DMS153 (cell line): ENCODE data around the gene TJP1.
"Not testable (repeated sequence)": the region's sequence is repeated elsewhere in the genome, so short reads cannot be mapped to it uniquely, and the experiment has no call there.

Experiments used
- DNase-seq: peaks from one replicate; lab custom pipeline; 2025; lab: John Stamatoyannopoulos, UW

Gene TJP1

GRCh38 chr15:29700296-29700695, 122.0 kb downstream of the TJP1 start:
- no peak for DNase-seq

GRCh38 chr15:29699791-29700190, 122.5 kb downstream of the TJP1 start:
- DNase-seq = no peak

GRCh38 chr15:29698030-29698701, 124.1 kb downstream of the TJP1 start:
- DNase-seq = peak; percentile 53

DNA sequence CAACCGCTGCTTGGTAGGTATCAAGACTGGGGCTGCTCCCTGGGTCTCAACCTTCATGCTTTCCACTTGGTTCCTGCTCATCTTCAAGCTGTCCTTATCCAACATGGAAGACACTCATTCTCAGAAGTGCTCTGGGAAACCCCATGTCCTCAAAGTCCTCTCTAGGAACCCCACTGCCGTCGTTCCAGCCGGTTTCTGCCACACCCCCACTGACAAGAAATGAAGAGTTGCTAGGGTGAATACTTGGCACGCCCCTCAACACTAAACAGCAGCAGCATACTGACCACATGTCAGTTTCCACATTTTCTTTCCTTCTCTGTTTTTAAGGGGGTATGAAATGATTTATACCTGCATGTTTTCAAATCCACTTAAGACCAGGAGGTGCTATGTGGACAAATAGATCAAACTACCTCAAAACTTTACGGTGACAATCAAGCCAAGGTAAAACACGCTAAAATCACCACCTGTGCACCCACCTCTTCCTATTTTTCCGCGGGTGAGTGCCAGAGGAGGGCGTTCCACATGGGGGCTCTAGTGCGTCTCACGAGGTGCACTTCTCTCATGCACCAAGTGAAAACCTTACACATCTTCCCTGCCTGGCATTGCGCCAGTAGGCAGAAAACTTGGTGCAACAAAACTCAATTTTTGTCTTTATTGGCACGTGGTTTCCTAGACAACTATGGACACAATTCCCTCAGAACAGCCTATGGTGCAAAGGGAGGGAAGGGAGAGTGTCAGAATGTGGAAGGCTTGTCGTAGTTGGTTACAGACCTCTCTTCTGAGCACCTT, 125.1 kb downstream of the TJP1 start:
- no peak for DNase-seq

DNA sequence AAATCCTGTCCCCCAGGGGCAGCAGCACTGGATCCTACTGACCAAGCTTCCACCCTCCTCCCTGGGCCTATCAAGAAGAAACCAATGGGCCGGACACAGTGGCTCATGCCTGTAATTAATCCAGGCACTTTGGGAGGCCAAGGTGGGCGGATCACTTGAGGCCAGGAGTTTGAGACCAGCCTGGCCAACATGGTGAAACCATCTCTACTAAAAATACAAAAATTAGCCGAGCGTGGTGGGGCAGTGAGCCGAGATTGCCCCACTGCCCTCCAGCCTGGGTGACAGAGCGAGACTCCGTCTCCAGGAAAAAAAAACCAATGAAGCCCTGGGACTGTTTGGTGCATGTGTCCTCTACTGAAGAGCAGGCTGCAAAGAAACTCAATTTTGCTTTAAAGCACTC, 125.8 kb downstream of the TJP1 start:
- not testable (repeated sequence) for DNase-seq

- no peak for DNase-seq
These were observed 126.6 kb downstream of the TJP1 start for GRCh38 chr15:29695489-29696167.

GRCh38 chr15:29693225-29693624, 129.0 kb downstream of the TJP1 start:
- no peak for DNase-seq

- no peak for DNase-seq
These were observed 129.7 kb downstream of the TJP1 start for GRCh38 chr15:29692527-29692926.

GRCh38 chr15:29690765-29691475, 131.3 kb downstream of the TJP1 start:
- DNase-seq = no peak

- no peak for DNase-seq
These were observed 132.8 kb downstream of the TJP1 start for GRCh38 chr15:29689287-29689986.

DNA sequence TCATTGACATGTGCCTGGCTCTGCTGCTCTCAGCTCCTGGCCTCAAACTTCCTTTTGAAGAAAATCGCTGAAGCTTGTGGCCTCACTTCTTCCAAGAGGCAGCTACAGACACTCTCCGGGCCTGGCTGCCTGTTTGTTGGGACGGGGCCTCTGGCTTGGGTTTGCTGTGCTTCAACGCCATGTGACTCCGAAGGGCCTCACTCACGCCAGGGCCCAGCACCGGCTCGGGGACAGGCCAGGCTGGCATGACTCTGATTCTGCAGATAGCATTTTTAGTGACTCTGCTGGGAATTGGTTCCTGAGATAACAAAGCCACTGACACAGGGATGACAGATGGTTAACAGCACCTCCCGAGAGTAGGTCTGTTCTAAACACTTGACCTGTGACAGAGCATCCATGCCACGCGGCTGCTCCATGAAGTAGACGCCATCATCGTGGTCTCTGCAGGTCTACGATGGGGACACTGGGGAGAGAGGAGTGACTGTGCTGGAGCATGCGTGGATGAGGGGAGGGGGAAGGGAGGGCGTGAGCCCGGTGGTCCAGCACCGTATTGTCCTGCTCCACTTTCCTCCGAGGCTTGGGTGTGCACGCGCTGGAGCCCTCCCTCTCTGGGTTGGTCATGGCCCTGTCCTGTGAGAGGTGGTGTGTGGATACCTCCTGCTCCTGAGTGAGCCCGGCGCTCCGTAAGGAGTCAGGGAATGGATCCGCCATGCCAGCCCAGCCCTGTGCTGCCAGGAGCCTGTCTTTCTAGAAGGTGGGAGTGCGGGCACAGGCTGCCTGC, 133.6 kb downstream of the TJP1 start:
- DNase-seq = no peak

DNA sequence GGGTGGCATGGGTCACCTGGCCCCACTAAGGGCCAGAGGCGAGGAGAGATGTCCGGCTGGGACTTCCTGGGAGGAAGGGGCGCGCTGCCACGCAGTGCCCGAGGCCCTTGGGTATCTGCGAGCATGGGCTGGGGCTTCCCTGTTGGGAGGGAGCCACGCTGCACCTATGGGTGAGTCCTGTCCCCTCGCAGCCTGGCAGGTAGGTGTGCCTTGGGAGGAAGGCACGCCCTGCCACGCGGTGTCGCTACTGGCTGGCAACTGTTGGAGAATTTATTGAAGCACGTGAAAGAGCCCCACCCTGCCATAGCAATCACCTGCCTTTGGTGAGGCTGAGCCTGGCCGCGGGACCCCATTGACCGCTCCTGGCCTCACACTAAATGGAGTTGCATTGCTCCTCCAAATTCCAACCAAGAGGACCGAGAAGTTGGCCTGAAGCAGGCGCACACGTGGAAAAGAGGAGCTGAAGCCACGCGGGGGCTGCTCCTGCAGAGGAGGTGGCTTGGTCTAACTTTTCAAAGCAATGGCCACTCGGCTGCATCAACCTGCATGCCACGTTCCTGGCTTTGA, 134.2 kb downstream of the TJP1 start:
- no peak for DNase-seq

DNA sequence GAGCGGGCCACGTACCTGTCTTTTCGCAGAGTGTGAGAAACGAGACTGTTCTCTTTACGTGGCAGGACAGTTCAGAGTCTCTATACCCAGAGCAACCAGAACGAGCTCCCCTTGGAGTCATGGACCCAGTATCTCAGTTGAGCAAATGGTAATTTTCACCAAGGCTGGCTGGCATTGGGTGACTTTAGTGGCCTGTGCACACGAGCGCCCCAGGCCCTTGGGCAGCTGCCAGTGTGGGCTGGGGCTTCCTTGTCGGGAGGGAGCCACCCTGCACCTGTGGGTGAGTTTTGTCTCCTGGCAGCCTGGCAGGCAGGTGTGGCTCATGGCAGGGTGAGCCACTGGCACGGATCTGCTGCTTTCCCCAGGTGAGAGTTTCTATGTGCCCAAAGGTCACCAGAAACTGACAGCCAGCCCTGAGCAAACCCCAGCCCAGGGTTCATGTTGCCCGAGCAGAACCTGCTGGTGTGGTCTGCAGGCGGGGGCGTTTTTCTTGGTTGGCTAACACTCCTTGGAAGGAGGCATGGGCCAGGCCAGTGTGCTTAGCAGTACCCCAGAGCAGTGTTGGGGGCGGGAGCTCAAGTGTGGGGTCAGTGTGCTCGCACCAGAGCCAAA, 135.0 kb downstream of the TJP1 start:
- DNase-seq = no peak

- DNase-seq = no peak
These were observed 135.6 kb downstream of the TJP1 start for GRCh38 chr15:29686445-29687203.

- DNase-seq = no peak
These were observed 136.2 kb downstream of the TJP1 start for GRCh38 chr15:29686079-29686425.

- no peak for DNase-seq
These were observed 136.9 kb downstream of the TJP1 start for GRCh38 chr15:29685156-29686078.

DNA sequence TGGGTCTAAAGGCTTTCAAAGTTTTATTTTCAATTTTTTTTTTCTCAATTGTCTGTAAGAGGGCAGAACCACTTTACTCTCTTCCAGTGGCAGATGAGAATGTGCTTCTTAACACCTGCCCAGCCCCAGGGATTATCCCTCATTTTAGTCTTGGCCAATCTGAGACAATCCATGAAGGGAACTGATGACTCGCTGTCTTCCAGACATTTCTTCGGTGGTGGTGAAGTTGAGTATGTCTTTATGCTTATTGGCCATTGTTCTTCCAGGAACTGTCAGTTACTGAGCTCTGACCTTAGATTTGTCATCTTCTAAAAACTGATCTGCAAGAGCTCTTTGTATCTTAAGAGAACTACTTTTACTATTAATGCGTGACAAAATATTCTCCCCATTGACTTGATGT, 139.5 kb downstream of the TJP1 start:
- DNase-seq = no peak

DNA sequence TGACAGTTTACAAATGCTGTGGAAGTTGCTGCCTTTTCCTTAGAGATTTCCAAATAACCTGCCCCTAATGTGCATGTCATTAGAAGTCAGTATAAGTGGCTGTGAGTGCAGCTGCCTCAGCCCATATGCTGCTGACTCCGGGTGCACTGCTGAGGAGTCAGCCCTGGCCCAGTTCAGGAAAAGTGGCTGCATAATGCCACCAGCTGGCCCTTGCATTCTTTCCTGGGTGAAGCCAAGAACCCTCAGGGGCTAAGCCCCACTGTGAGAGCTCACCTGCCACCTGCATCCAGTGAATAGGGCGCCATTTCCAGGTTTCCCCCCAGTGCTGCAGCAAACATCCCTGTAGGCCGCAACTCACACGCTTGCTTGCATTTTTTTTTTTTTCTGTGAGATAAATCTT, 139.9 kb downstream of the TJP1 start:
- no peak for DNase-seq
